Putamen (tissue), 1 donor: ENCODE measurements around the gene PSMB9.

Source experiments
- DNase-seq: peaks from one replicate; pipeline ENCODE4 v3.0.0-alpha.2; 2016; ENCODE audit warnings: low spot score

The PSMB9 gene

DNA sequence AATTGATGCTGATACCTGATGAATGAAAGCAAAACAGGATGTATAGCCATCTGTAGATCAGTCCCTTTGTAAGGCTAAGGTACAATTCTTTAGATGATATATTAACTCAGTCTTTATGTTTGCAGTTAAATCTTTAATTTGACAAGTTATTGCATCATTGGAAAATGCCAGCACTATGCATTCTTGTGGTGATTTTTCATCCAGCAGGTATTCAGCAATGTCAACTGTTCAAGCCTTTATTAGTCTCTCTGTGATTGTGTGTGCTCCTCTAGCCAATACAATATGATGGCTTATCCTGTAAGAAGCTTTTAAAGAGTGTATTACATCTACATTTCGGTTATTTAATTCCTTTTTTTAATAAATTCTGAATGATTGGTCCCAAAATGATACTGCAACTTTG lies 52.5 kb downstream of the PSMB9 start:
- no peak for DNase-seq

DNA sequence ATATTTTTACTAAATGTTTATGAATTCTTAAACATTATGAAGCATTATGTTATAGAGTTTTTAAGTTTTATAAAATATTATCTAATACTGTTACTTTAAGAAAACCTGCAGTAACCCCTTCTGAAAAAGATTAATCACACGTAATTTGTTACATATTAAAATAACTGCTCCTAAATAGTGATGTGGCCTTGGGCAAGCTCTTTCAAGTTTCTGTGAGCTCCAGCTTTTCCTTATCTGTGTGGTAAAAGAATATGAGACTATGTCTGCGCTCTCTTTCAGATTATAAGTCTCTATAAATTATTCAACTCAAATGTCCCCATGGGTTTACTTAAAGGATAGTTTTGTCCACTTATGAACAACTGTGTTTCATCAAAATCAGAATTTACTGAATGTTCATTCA lies 54.9 kb downstream of the PSMB9 start:
- DNase-seq: no peak
